ENCODE measurements around the gene FOXD1.

The FOXD1 gene

DNA sequence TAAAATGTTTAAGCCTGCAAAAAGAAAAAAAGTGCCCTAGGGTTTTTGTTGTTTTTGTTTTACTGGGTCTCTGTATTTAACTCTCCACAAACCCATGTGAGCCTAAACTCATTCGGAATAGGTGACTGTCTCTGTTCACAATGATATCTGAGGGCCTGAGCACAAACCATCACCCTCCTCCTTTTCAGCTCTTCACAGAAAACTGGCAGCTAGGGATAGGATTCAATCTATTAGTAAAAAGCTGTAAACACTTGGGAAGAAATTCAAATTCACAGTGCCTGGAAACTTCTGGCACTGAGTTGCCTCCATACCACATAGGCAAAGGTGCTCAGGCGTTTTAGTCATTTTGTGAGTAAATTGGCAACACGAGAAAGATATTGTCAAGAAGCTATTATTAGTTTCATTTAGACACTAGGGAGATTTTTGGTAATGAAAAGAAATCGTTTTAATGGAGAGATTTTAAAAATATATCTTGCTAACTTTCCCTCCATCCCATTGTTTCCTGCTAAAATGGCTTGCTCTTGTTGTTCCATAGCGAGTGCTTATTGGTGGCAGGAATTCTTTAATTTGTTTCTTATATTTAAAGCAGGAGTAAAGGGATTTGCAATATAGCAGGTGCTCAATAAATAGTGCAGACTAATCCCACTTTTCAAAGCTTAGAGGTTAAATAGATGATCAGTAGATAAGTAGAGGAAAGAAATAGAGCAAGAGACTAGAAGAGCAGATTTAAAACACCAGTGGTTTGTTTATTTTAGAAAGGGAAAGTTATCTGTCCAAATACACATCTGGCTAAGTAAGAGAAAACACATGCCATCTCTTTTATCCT is 9.7 kb downstream of the FOXD1 start:
- Histone ChIP-seq H3K27ac (ENCODE audit: low read length) (no peak overlapping the region), H3K9ac (ENCODE audit: low read length) (no peak overlapping the region), H3K9me3 (ENCODE audit: insufficient read depth, low read length) (no peaks in the 10 kb centered on the region), H3K4me2 (ENCODE audit: low read length) (no peak overlapping the region), H3K79me2 (ENCODE audit: low read length) (no peaks in the 10 kb centered on the region), H4K20me1 (ENCODE audit: insufficient read depth, low read length) (no peaks in the 10 kb centered on the region), H3K36me3 (replicated peaks; ENCODE audit: low read depth, low read length) (no peaks in the 10 kb centered on the region), H2AFZ (ENCODE audit: low read depth, low read length) (no peak overlapping the region), H3K4me1 (ENCODE audit: low read length) (no peaks in the 10 kb centered on the region), H3K4me3 (ENCODE audit: low read length) (no peak overlapping the region), H3K27me3 (ENCODE audit: low read depth, low read length) (no peaks in the 10 kb centered on the region)
- TF ChIP-seq CTCF (IDR thresholded peaks at IDR 0.05; ENCODE audit: low read depth, low read length) (no peak), EZH2phosphoT487 (IDR thresholded peaks at IDR 0.05; ENCODE audit: low read depth) (no peak)

DNA sequence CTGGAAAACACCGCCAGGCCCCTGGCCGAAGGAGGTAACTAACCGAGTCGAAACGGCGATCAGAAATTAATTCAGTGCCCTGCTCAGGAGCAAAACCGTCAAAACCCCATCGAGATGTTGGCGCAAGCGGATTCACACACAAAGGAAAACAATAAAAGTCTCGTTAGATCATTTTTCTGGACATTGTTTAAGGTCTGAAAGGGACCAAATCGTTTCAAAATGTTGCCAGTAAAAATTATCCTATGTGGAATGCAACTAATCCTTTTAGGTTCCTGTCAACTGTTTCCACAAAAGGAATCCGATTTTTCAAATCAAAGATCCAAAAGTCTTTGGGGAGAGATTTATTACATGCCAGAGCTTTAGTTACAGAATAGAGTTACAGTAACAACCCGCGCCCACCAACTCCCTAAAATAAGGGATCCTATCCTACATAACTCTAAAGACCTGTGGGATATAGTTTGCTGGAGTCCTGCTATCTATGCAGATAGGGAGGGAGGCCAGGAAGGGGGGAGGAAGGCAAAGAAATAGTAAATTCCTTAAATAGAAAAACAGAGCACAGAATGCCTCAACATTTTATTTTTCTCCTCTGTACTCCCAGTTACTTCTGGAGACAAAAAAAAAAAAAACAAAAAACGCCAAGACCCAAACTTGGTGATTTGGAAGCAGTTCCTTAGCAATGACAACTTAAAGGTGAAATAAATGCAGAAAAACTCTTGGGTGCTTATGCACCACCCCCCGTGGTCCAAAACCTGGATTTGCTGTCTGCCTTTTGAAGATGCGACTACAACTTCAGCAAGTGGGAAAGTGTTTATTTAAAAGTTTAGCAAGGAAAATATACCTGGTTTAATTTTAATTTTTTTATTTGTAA is 10.6 kb downstream of the FOXD1 start:
- Histone ChIP-seq H3K27ac (ENCODE audit: low read length) (no peak overlapping the region), H3K27me3 (ENCODE audit: low read depth, low read length) (no peaks in the 10 kb centered on the region), H2AFZ (ENCODE audit: low read depth, low read length) (no peak overlapping the region)

DNA sequence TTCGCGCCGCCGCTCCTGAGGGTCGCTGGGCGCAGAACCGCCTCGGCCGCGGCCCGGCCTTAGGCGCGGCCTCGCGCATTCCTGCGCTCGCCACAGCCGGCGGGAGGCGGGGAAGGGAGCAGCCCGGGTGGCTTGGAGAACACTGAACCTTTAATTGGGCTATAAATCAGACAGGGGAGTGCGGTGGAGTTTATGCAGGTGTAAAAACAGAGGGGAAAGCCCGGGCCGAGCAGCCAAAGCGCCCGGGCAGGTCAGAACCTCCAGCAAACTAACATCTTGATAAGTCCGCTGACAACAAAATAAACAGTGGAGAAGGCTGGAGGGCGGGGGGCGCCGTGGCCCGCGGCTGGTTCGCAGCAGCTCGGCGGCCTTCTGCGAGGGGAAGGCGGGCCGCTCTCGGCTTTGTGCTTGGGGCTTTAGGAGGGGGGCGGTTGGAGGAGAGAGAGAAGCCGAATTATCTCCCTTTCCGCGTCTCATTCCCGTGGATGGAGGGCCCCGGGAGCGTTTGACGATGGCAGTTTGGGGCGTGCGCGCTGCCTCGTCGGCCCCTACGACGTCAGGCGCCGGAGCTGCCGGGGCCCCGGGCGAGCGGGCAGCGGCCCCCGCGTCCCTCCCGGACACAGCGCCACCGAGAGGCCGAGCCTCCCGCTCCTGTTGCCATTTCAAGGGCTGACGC is 11.3 kb downstream of the FOXD1 start:
- H3K4me2 ChIP-seq (ENCODE audit: low read length), result no peak overlapping the region
- H3K27me3 ChIP-seq (ENCODE audit: low read depth, low read length), result no peaks in the 10 kb centered on the region
- no peak overlapping the region for H3K4me3 ChIP-seq (ENCODE audit: low read length)
- H3K9me3 ChIP-seq (ENCODE audit: insufficient read depth, low read length), result no peaks in the 10 kb centered on the region
- H3K36me3 ChIP-seq (replicated peaks; ENCODE audit: low read depth, low read length), result no peaks in the 10 kb centered on the region
- no peak for TF ChIP-seq EZH2phosphoT487 (IDR thresholded peaks at IDR 0.05; ENCODE audit: low read depth)
- no peak for TF ChIP-seq CTCF (IDR thresholded peaks at IDR 0.05; ENCODE audit: low read depth, low read length)
- no peaks in the 10 kb centered on the region for H3K79me2 ChIP-seq (ENCODE audit: low read length)
- H3K9ac ChIP-seq (ENCODE audit: low read length), result no peak overlapping the region
- no peak overlapping the region for H3K27ac ChIP-seq (ENCODE audit: low read length)
- H4K20me1 ChIP-seq (ENCODE audit: insufficient read depth, low read length), result no peaks in the 10 kb centered on the region
- H2AFZ ChIP-seq (ENCODE audit: low read depth, low read length), result no peak overlapping the region
- no peaks in the 10 kb centered on the region for H3K4me1 ChIP-seq (ENCODE audit: low read length)

More for the DNA sequence above, 10.6 kb downstream of the FOXD1 start:
- Histone ChIP-seq H3K36me3 (replicated peaks; ENCODE audit: low read depth, low read length) (no peaks in the 10 kb centered on the region), H3K4me1 (ENCODE audit: low read length) (no peaks in the 10 kb centered on the region), H3K9ac (ENCODE audit: low read length) (no peak overlapping the region), H3K4me3 (ENCODE audit: low read length) (no peak overlapping the region), H3K9me3 (ENCODE audit: insufficient read depth, low read length) (no peaks in the 10 kb centered on the region), H3K4me2 (ENCODE audit: low read length) (no peak overlapping the region), H3K79me2 (ENCODE audit: low read length) (no peaks in the 10 kb centered on the region), H4K20me1 (ENCODE audit: insufficient read depth, low read length) (no peaks in the 10 kb centered on the region)
- no peak for TF ChIP-seq CTCF (IDR thresholded peaks at IDR 0.05; ENCODE audit: low read depth, low read length)
- no peak for TF ChIP-seq EZH2phosphoT487 (IDR thresholded peaks at IDR 0.05; ENCODE audit: low read depth)

All from OCI-LY3 (cell line).